T-helper 17 cell (primary cell): ENCODE measurements around the gene PCOLCE2. TPM values are rescaled to one million over a fixed set of nuclear protein-coding genes. Genes with fewer than 3 reads are reported as not detected.
"Not testable (repeated sequence)": the region's sequence is repeated elsewhere in the genome, so short reads cannot be mapped to it uniquely, and the experiment has no call there.

ENCODE experiments used
- ATAC-seq: fragments of 150-1000 bp; cut with Tn5 transposase; 2 replicates; pipeline ENCODE4 v1.10.0; 2021; ENCODE audit warnings: mild to moderate bottlenecking, moderate library complexity
- DNase-seq, 3 donors: peaks; one replicate each; pipeline versions ENCODE4 v3.0.0 to v3.0.0-alpha.2; 2020 to 2021
- H3K9me3 ChIP-seq: one replicate; pipeline ENCODE4 v1.7.0; 2013; ENCODE audit warnings: low read length, mild to moderate bottlenecking; ENCODE audit not compliant: control insufficient read depth, poor library complexity, severe bottlenecking
- H3K27ac Mint-ChIP-seq: one replicate; pipeline ENCODE4 v1.8.0; 2022; ENCODE audit warnings: mild to moderate bottlenecking, moderate library complexity, mixed read lengths
- H3K27me3 Mint-ChIP-seq: one replicate; pipeline ENCODE4 v1.8.0; 2022; ENCODE audit warnings: mixed read lengths
- H3K36me3 Mint-ChIP-seq: one replicate; pipeline ENCODE4 v1.8.0; 2022; ENCODE audit warnings: low read depth, mixed read lengths
- H3K4me1 Mint-ChIP-seq: one replicate; pipeline ENCODE4 v1.8.0; 2022; ENCODE audit warnings: mild to moderate bottlenecking, mixed read lengths
- H3K4me3 Mint-ChIP-seq: one replicate; pipeline ENCODE4 v1.8.0; 2022; ENCODE audit warnings: mild to moderate bottlenecking, moderate library complexity, mixed read lengths
- total RNA-seq, 4 donors: library from RNA in 2 of 4; stranded (reverse) in 2 of 4; gene quantifications; one replicate each; pipeline ENCODE4 v1.2.3 and lab custom pipeline; 2022 to 2026

PCOLCE2 gene
- total RNA-seq, 2 donors from 2014 or later: not detected

DNA sequence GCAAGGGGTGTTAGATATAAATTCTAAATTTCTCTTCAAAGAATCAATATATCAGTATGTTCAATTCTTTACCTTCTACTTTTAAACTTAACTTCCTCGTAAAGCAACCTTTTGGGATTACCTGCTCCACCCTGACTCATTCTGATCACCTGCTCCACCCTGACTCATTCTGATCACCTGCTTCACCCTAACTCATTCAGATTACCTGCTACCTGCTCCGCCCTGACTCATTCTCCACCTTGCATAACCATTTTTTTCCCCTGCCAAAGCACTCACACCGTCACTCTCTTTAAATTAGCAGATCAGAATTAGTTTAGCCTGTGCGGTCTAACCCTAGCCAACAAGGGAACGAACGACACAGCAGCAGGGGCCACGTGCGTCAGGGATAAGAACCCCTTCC lies 20.5 kb downstream of the PCOLCE2 start:
- not testable (repeated sequence) for H3K4me3 Mint-ChIP-seq, H3K36me3 Mint-ChIP-seq, ATAC-seq, H3K27ac Mint-ChIP-seq, H3K9me3 ChIP-seq, H3K4me1 Mint-ChIP-seq, DNase-seq
- peaks cover 32% of the 10 kb centered on the region for H3K27me3 Mint-ChIP-seq

DNA sequence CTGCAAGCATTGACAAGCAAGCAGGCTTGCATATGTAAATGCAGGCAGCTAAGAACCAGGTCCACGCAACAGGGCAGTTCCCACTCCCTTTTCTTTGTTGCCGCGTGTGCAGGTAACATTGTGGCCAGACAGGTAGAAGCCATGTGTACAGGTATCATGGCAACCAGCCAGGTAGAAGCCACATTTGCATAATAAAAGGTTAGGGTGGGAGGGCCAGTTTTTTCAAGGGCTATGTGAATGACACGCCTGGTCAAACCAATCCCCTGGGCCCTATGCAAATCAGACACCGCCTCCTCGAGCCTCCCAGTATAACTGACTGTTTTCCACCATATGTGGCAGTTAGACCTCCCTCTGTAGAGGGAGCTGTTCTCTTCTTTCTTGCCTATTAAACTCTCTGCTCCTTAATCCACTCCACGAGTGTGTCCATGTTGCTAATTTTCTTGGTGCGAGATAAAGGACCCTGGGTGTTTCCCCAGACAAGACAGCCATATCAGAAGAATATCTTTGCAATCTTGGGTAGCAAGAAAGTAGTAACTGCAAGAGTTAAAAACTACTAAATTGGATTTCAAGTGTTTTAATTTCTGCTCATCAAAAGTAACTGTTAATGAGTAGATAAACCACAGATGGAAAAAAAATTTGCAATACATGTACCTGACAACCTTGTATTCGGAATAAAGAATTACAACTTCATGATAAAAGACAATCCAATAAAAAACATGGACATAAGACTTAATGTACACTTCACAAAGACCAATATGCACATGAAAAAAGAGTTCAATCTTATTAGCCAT lies 21.8 kb downstream of the PCOLCE2 start:
- ATAC-seq (no peak), DNase-seq (no peak)
- Mint-ChIP-seq H3K4me1 (peaks cover 8% of the 10 kb centered on the region), H3K27me3 (peaks cover 35% of the 10 kb centered on the region), H3K36me3 (peaks cover 10% of the 10 kb centered on the region), H3K27ac (no peak overlapping the region), H3K4me3 (no peak overlapping the region)
- H3K9me3 ChIP-seq: no peaks in the 10 kb centered on the region

DNA sequence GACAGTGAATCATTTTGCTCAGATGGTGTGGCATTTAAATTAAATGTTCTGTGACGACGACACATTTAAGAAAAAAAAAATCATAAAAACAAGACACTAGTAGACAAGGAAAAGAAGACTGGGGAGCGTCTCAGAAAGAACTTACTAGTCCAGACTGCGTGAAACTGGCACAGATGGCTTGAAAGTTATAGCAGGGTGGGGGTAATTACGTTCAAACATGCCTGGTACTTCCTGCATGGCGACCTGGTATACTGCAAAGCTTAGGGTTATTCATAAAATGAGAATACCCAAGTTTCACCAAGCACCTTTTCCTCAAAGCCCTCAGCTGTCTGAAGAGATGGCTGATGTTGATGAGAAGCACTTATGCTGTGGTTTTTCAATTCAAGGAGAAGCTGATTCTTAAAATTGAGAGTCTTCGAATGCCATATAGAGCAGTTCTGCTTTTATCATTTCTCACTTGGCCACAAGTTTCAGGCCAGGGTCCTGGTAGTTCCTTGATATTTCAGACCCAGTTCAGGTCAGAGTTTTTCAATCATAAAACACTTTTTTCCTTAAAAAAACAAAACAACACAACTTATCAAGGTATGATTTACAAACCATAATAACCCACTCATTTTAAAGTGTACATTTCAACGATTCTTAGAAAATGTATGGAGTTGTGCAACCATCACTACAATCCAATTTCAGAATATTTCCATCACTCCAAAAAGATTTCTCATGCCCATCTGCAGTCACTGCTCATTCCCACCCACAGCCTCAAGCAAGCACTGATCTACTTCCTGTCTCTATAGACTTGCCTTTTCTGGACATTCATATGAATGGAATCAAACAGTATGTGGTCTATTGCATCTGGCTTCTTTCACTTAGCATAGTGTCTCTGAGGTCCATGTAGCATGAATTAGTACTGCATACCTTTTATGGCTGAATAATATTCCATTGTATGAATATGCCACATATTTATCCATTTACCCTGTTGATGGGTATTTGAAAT lies 24.7 kb downstream of the PCOLCE2 start:
- H3K36me3 Mint-ChIP-seq: peaks cover 10% of the 10 kb centered on the region
- DNase-seq (no peak), ATAC-seq (no peak)
- no peaks in the 10 kb centered on the region for H3K9me3 ChIP-seq
- H3K27me3 Mint-ChIP-seq: peaks cover 47% of the 10 kb centered on the region
- H3K4me3 Mint-ChIP-seq: no peak overlapping the region
- peak overlapping the region; percentile 56 for H3K27ac Mint-ChIP-seq
- peaks cover 8% of the 10 kb centered on the region for H3K4me1 Mint-ChIP-seq

DNA sequence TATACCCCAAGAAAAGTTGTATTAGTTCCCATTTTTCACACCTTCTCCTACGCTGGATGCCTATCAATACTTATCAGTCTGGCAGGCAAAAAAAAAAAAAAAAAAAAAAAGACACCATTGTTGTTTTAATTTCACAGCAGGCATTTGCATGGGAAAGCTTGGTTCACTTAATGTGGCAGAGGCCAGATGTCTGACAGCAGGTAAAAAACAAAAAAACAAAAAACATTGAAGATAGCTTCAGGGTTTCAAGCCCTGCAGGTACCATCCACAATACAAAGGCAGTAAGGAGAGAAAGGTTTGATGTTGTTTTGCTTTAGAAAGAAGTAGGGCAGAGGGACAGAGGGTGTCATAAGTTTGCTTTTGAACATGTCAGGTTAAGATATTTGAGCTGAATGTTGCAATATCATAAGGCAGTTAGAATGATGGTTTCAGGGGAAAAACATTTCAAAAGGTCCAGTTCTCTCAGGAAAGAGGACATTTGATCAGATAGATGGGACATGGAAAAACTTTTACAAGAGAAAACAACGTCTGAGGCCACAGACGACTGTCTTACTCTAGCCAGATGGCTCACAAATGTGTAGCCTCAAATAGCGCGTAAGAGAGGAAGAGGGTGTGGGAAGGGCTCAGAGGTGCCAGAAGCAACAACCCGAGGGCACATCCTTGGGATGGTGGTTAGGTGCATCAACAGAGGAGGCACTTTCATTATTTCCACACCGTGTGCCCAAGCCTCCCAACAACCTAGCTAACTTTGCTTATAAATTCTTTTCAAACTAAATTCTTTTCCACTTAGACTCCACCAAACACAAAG lies 25.7 kb downstream of the PCOLCE2 start:
- ATAC-seq: no peak
- Mint-ChIP-seq H3K36me3 (peaks cover 10% of the 10 kb centered on the region), H3K4me1 (peaks cover 8% of the 10 kb centered on the region), H3K27me3 (peaks cover 43% of the 10 kb centered on the region), H3K27ac (peak overlapping the region; percentile 56), H3K4me3 (no peak overlapping the region)
- DNase-seq: no peak
- no peaks in the 10 kb centered on the region for H3K9me3 ChIP-seq

DNA sequence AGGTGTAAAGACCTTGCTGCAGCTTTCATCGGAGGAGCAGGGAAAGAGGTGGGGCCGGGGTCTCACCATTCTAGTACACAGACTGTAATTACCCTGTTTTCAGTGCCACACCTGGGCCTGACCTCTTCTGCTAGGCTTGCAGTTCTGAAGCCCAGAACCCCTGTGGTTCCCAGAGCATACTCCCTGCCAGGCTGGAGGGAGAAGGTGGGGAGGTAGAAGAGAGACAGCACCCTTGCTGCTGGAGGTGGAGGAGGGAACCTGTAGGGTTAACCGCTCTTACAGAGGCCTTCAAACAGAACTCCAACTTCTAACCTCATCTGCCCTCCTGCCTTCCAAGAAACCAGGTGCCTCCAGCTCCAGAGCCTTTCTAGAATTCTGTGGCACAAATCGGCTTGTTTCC lies 27.0 kb downstream of the PCOLCE2 start:
- H3K27ac Mint-ChIP-seq: no peak overlapping the region
- H3K36me3 Mint-ChIP-seq: peaks cover 10% of the 10 kb centered on the region
- peaks cover 8% of the 10 kb centered on the region for H3K4me1 Mint-ChIP-seq
- peaks cover 43% of the 10 kb centered on the region for H3K27me3 Mint-ChIP-seq
- no peaks in the 10 kb centered on the region for H3K9me3 ChIP-seq
- ATAC-seq (no peak), DNase-seq (no peak)
- H3K4me3 Mint-ChIP-seq: no peak overlapping the region

DNA sequence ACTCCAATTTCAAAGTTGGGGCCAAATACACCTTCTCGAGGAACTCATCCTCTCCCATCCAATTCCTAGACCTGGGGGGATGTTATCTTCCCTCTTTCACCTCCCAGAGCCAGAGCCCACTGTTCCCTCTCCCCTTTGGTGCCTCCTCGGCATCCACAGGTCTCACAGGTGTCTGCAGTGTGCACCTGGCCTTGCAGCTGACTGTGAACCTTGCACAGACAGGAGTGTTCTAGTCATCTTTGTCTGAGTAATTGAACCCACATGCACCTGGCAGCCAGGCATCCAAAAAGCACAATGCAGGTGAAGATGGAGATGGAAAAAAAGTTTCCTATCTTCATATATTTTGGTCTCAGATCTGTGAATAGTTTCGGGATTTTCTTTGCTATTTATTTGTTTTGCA lies 30.8 kb downstream of the PCOLCE2 start:
- ATAC-seq (no peak), DNase-seq (no peak)
- peaks cover 1% of the 10 kb centered on the region for H3K4me1 Mint-ChIP-seq
- H3K9me3 ChIP-seq: no peaks in the 10 kb centered on the region
- H3K27me3 Mint-ChIP-seq: peaks cover 64% of the 10 kb centered on the region
- H3K36me3 Mint-ChIP-seq: peaks cover 4% of the 10 kb centered on the region
- H3K27ac Mint-ChIP-seq: no peak overlapping the region
- H3K4me3 Mint-ChIP-seq: no peak overlapping the region

DNA sequence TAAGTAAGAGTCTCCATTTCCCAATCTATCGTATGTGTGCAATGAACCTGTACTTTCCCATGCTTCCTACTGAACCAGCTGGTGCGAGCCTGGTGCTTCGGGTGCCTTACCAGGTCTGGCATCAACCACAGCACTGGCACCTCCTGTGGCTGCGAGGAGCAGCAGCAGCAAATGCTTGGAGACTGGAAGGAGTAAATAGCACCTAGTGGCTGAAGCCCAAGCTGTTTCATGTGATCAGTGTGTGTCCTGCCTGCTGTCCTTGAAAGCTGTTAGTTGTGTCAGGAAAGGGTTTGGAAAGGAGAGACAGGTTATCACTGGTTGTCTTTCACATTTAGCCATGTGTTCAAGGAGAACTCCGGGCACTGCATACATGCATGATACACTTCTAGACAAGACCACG lies 31.8 kb downstream of the PCOLCE2 start:
- H3K27ac Mint-ChIP-seq: no peak overlapping the region
- ATAC-seq: no peak
- H3K27me3 Mint-ChIP-seq: peaks cover 57% of the 10 kb centered on the region
- H3K36me3 Mint-ChIP-seq: peaks cover 4% of the 10 kb centered on the region
- no peak for DNase-seq
- no peak overlapping the region for H3K4me3 Mint-ChIP-seq
- H3K4me1 Mint-ChIP-seq: no peaks in the 10 kb centered on the region
- H3K9me3 ChIP-seq: no peaks in the 10 kb centered on the region

DNA sequence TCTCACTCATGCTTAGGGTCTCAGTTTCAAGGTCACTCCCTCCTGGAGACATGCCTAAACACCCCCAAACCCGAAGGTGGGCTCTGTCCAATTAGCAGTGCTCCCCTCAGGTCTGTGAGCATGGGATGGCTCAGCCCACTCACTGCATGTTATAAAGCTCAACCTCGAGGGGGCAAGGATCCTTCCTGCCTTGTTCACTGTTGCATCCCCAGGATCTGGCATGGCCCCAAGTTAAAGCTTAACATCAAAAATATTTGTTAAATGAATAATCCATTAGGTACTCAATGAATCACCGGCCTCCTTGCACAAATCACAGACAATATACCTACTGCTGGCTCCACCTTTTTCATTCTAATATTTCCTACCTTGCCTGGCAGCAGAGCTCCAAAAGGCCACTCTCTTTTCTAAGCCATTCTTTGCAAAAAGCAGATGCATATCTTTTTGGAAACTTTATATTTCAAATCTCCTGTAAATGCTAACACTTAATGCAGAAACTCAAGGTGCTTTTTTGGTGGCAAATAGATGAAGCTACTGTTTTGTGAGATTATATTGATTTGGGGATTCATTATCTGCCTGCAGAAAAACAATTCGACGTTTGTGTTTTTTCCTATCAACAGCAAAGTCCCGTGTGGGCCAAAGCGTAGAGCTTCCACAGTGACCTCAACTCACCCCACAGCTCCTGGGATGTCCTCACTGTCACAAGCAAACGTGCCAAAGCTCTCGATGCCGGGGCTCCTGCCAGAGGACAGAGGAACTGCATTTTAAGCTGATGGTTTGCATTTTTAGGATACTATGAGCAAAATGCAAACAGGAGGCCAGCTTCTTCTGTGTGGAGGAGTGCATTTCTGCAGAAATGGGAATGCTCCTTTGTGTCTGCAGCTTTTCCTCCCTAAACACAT lies 35.4 kb downstream of the PCOLCE2 start:
- Mint-ChIP-seq H3K27ac (no peak overlapping the region), H3K4me3 (no peak overlapping the region), H3K36me3 (no peaks in the 10 kb centered on the region), H3K27me3 (peaks cover 35% of the 10 kb centered on the region), H3K4me1 (no peaks in the 10 kb centered on the region)
- no peaks in the 10 kb centered on the region for H3K9me3 ChIP-seq
- DNase-seq (no peak), ATAC-seq (no peak)

DNA sequence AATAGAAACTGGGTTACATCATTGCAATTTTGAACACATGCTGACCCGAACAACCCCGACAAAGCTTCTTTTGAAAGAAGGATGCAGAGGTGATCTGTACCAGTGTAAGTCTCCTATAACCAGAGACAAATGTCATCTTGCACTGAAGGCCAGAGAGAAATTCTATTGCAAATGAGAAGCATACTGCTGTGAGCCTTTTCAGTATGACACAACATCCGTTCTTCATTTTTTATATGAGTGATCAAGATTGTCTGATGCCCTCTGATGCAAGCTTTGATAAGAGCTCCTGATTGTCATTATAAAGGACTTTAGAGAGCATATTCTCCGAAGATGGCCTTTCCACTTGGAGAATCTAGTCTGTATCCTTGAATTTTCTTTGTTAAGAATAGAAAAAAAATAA lies 36.9 kb downstream of the PCOLCE2 start:
- no peaks in the 10 kb centered on the region for H3K9me3 ChIP-seq
- H3K27me3 Mint-ChIP-seq: peaks cover 36% of the 10 kb centered on the region
- DNase-seq (no peak), ATAC-seq (no peak)
- H3K36me3 Mint-ChIP-seq: no peaks in the 10 kb centered on the region
- H3K4me1 Mint-ChIP-seq: no peaks in the 10 kb centered on the region
- no peak overlapping the region for H3K4me3 Mint-ChIP-seq
- H3K27ac Mint-ChIP-seq: no peak overlapping the region

DNA sequence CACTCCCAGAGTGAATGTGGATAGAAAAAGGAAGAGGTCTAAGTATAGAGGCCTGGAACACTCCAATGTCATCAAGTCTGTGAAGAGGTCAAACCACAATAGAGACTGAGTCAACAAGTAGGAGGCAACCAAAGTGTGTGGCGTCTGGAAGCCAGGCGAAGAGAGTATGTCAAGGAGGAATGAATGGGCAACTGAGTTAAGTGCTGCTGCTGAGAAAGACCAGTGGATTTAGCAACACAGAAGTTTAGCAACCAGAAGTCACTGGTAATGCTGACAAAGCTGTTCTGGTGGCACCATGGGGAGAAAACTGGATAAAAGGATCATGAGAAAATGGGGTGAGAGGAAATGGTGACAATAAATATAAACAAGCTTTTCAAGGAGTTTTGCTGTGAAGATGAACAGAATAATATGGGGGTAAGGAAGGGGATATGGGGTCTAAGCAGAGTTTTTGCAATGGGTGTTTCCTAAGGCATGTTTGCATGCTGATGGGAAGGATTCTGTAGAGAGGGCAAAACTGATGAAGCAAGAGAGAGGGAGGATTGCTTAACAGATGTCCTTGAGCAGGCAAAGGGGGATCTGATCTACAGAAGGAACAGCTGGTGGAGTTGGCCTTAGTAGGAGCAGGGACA lies 38.4 kb downstream of the PCOLCE2 start:
- no peaks in the 10 kb centered on the region for H3K9me3 ChIP-seq
- DNase-seq (no peak), ATAC-seq (peak; percentile 46)
- Mint-ChIP-seq H3K36me3 (no peaks in the 10 kb centered on the region), H3K4me3 (no peak overlapping the region), H3K4me1 (no peaks in the 10 kb centered on the region), H3K27me3 (peaks cover 29% of the 10 kb centered on the region), H3K27ac (no peak overlapping the region)

DNA sequence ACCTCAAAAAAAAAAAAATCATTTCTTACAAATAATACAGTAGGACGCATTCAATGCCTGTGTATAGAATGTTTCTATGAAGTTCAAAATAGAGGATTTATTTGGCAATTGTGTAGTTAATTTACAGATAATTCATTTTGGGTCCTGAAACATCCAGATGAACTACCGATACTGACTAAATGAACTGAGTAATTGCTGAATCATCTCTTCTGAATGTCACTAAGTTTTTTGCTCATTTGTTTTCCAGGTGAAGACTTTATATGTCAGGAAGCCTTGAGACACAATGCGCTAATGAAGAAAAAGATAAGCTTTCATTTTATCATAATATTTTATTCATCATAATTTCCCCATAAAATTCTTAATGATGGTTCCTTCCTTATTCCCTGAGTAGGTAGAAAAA lies 39.7 kb downstream of the PCOLCE2 start:
- DNase-seq (no peak), ATAC-seq (no peak)
- H3K4me3 Mint-ChIP-seq: no peak overlapping the region
- no peaks in the 10 kb centered on the region for H3K36me3 Mint-ChIP-seq
- no peak overlapping the region for H3K27ac Mint-ChIP-seq
- peaks cover 20% of the 10 kb centered on the region for H3K27me3 Mint-ChIP-seq
- H3K4me1 Mint-ChIP-seq: no peaks in the 10 kb centered on the region
- no peaks in the 10 kb centered on the region for H3K9me3 ChIP-seq
